Tibial artery (tissue), 4 donors: ENCODE data around the gene CRCP.
A peak's percentile ranks its signal among the peaks of the same experiment; 100 is the strongest.

Experiments
- DNase-seq, 2 donors: peaks; one replicate each; pipeline ENCODE4 v3.0.0-alpha.2; 2019
- H3K27ac ChIP-seq, 2 donors: fragments of 200-600 bp; sonication (generic) in 1 of 2; 1 replicate in 1 of 2; 2 replicates in 1 of 2; pipeline ENCODE4 v1.5.1; 2018 to 2019; ENCODE audit warnings: mild to moderate bottlenecking in 1 of 2
- H3K27me3 ChIP-seq, 2 donors: fragments of 200-600 bp; sonication (generic) in 1 of 2; one replicate each; pipeline versions ENCODE4 v1.5.1 to v1.6.0; 2016 to 2019
- H3K36me3 ChIP-seq, 3 donors: fragments of 200-600 bp; sonication (generic) in 2 of 3; one replicate each; pipeline ENCODE4 v1.5.1; 2016 to 2019; ENCODE audit warnings: mild to moderate bottlenecking in 2 of 3
- H3K4me1 ChIP-seq, 4 donors: fragments of 200-600 bp; sonication (generic) in 2 of 4; 1 replicate in 3 of 4; 2 replicates in 1 of 4; pipeline ENCODE4 v1.5.1; 2016 to 2019
- H3K4me3 ChIP-seq, 2 donors: fragments of 200-600 bp; sonication (generic) in 1 of 2; 1 replicate in 1 of 2; 2 replicates in 1 of 2; pipeline ENCODE4 v1.5.1; 2018 to 2019; ENCODE audit warnings: mild to moderate bottlenecking in 2 of 2
- H3K9me3 ChIP-seq, 3 donors: fragments of 200-600 bp; sonication (generic) in 1 of 3; one replicate each; pipeline ENCODE4 v1.5.1; 2016 to 2019
- CTCF ChIP-seq, 2 experiments: fragments of 200-600 bp in 1 of 2; fragments of 450-650 bp in 1 of 2; IDR thresholded peaks; one replicate each; pipeline ENCODE4 v1.5.1; 2017 to 2019; ENCODE audit warnings: antibody characterized with exemption in 2 of 2, mild to moderate bottlenecking in 1 of 2, moderate library complexity in 1 of 2
- intact Hi-C: fragments of 100-400 bp; cut with DNase I; formaldehyde crosslinking; loops from one replicate; pipeline ENCODE4 v1.15.0; 2023; ENCODE audit warnings: low total_unique reads

Gene CRCP

GRCh38 chr7:66076462-66077329, 38.0 kb upstream of the CRCP start:
- H3K9me3 ChIP-seq = no peaks in the 10 kb centered on the region
- no peak for DNase-seq
- TF ChIP-seq CTCF (IDR thresholded peaks at IDR 0.05) = no peak
- H3K27me3 ChIP-seq = no peaks in the 10 kb centered on the region
- peaks cover 0 to 22% (median 14%) of the 10 kb centered on the region in 3 donors for H3K36me3 ChIP-seq
- peak overlapping the region; percentile 78 to 82 for H3K27ac ChIP-seq
- peak overlapping the region; percentile 87 to 93 for H3K4me3 ChIP-seq
- intact Hi-C loops = loop anchor here (5.0 kb wide), 1 partner anchor 41 kb away; no protein-coding TSS in a partner anchor
- H3K4me1 ChIP-seq = peaks cover 0 to 21% (median 13%) of the 10 kb centered on the region in 4 donors

GRCh38 chr7:66078067-66078466, 36.6 kb upstream of the CRCP start:
- no peak overlapping the region for H3K4me3 ChIP-seq
- peaks cover 0 to 21% (median 13%) of the 10 kb centered on the region in 4 donors for H3K4me1 ChIP-seq
- no peak for TF ChIP-seq CTCF (IDR thresholded peaks at IDR 0.05)
- no peaks in the 10 kb centered on the region for H3K9me3 ChIP-seq
- no peak for DNase-seq
- H3K36me3 ChIP-seq = peaks cover 0 to 35% (median 27%) of the 10 kb centered on the region in 3 donors
- no peak overlapping the region for H3K27ac ChIP-seq
- intact Hi-C loops = loop anchor here (5.0 kb wide), 1 partner anchor 39 kb away; no protein-coding TSS in a partner anchor
- no peaks in the 10 kb centered on the region for H3K27me3 ChIP-seq

- H3K36me3 ChIP-seq = peaks cover 0 to 75% (median 58%) of the 10 kb centered on the region in 3 donors
- DNase-seq = no peak
- peaks cover 0 to 9% (median 5%) of the 10 kb centered on the region in 4 donors for H3K4me1 ChIP-seq
- no peak overlapping the region for H3K27ac ChIP-seq
- no peaks in the 10 kb centered on the region for H3K27me3 ChIP-seq
- no peak for TF ChIP-seq CTCF (IDR thresholded peaks at IDR 0.05)
- no peaks in the 10 kb centered on the region for H3K9me3 ChIP-seq
- H3K4me3 ChIP-seq = no peak overlapping the region
- intact Hi-C loops = no loop called here
These were observed 32.6 kb upstream of the CRCP start for GRCh38 chr7:66082083-66082482.

GRCh38 chr7:66082886-66083415, 31.7 kb upstream of the CRCP start:
- Histone ChIP-seq H3K27me3 (no peaks in the 10 kb centered on the region), H3K9me3 (no peaks in the 10 kb centered on the region), H3K4me1 (peaks cover 0 to 2% (median 0%) of the 10 kb centered on the region in 4 donors), H3K36me3 (peaks cover 0 to 83% (median 61%) of the 10 kb centered on the region in 3 donors), H3K4me3 (no peak overlapping the region), H3K27ac (no peak overlapping the region)
- no peak for TF ChIP-seq CTCF (IDR thresholded peaks at IDR 0.05)
- intact Hi-C loops = no loop called here
- no peak for DNase-seq

GRCh38 chr7:66083677-66084076, 31.0 kb upstream of the CRCP start:
- no peak for TF ChIP-seq CTCF (IDR thresholded peaks at IDR 0.05)
- Histone ChIP-seq H3K27ac (no peak overlapping the region), H3K4me3 (no peak overlapping the region), H3K27me3 (no peaks in the 10 kb centered on the region), H3K4me1 (no peaks in the 10 kb centered on the region), H3K9me3 (no peaks in the 10 kb centered on the region), H3K36me3 (peaks cover 0 to 82% (median 62%) of the 10 kb centered on the region in 3 donors)
- intact Hi-C loops = no loop called here
- no peak for DNase-seq
